Endodermal cell (in vitro differentiated cells): ENCODE measurements around the gene MAVS. TPM values are rescaled to one million over a fixed set of nuclear protein-coding genes. Genes with fewer than 3 reads are reported as not detected.

ENCODE experiments used
- DNase-seq: peaks from one replicate; pipeline ENCODE4 v3.0.0-alpha.2; 2017
- H3K27ac ChIP-seq: 2 replicates; pipeline ENCODE4 v1.5.1; 2013; ENCODE audit warnings: mild to moderate bottlenecking, low read depth, low read length, moderate library complexity
- H3K27me3 ChIP-seq: 2 replicates; pipeline ENCODE4 v1.6.1; 2013; ENCODE audit warnings: mild to moderate bottlenecking, low read length, moderate library complexity; ENCODE audit not compliant: insufficient read depth, control insufficient read depth, poor library complexity, severe bottlenecking
- H3K36me3 ChIP-seq: 2 replicates; pipeline ENCODE4 v1.7.0; 2013; ENCODE audit warnings: mild to moderate bottlenecking, low read length, moderate library complexity; ENCODE audit not compliant: control insufficient read depth, insufficient read depth
- H3K4me1 ChIP-seq: one replicate; pipeline ENCODE4 v1.7.0; 2013; ENCODE audit warnings: low read length; ENCODE audit not compliant: control insufficient read depth, insufficient read depth
- H3K4me3 ChIP-seq: 2 replicates; pipeline ENCODE4 v1.5.1; 2013; ENCODE audit warnings: mild to moderate bottlenecking, low read length, moderate library complexity
- H3K9ac ChIP-seq: 2 replicates; pipeline ENCODE4 v1.6.1; 2013; ENCODE audit warnings: mild to moderate bottlenecking, low read length, moderate library complexity; ENCODE audit not compliant: poor library complexity, severe bottlenecking; ENCODE audit errors: extremely low read depth
- H3K9me3 ChIP-seq: 2 replicates; pipeline ENCODE4 v1.6.1; 2013; ENCODE audit warnings: mild to moderate bottlenecking, low read length, moderate library complexity; ENCODE audit not compliant: control insufficient read depth
- H3K27ac Mint-ChIP-seq: 2 replicates; pipeline ENCODE4 v1.8.0; 2020; ENCODE audit warnings: mixed read lengths
- H3K27me3 Mint-ChIP-seq: 2 replicates; pipeline ENCODE4 v1.8.0; 2021; ENCODE audit warnings: mild to moderate bottlenecking, mixed read lengths; ENCODE audit not compliant: insufficient read depth
- H3K36me3 Mint-ChIP-seq: 2 replicates; pipeline ENCODE4 v1.8.0; 2020; ENCODE audit warnings: low read depth, mixed read lengths
- H3K4me1 Mint-ChIP-seq: 2 replicates; pipeline ENCODE4 v1.8.0; 2020; ENCODE audit warnings: mixed read lengths
- H3K4me3 Mint-ChIP-seq: 2 replicates; pipeline ENCODE4 v1.8.0; 2020; ENCODE audit warnings: mild to moderate bottlenecking, moderate library complexity, mixed read lengths
- H3K9me3 Mint-ChIP-seq: 2 replicates; pipeline ENCODE4 v1.8.0; 2020; ENCODE audit warnings: mild to moderate bottlenecking, mixed read lengths
- WGBS, 2 experiments: methylation state at CpG; one replicate each; pipeline versions ENCODE4 v1.1.5 to v1.1.7; 2013; ENCODE audit warnings: missing lambda C conversion rate in 2 of 2, mixed read lengths in 1 of 2; ENCODE audit not compliant: insufficient coverage in 1 of 2, insufficient read length in 1 of 2; 5-methylcytosine and 5-hydroxymethylcytosine counted together
- total RNA-seq, 2 donors: library from RNA; stranded (reverse); fragmentation: NEBNext Ultra II Directional in 1 of 2; extraction: Animal tissue kit (Norgen Biotek cat#: 25700) in 1 of 2; gene quantifications; 2 replicates in 1 of 2; 3 replicates in 1 of 2; pipeline ENCODE4 v1.2.1, GENCODE V29; 2021
- TF ChIP-seq, protein P1 (sequence below): fragments of 200-600 bp; sonication (generic); conservative IDR thresholded peaks from 2 replicates; pipeline ENCODE4 v1.5.0; 2021; ENCODE audit warnings: antibody characterized with exemption, mild to moderate bottlenecking

Gene MAVS
- total RNA-seq, 2 donors from 2014 or later = 43.1 to 43.2 TPM

- Histone ChIP-seq H3K4me1 (peaks cover 4% of the 10 kb centered on the region), H3K9me3 (no peaks in the 10 kb centered on the region), H3K9ac (no peak overlapping the region), H3K36me3 (no peaks in the 10 kb centered on the region), H3K27ac (no peak overlapping the region), H3K27me3 (no peaks in the 10 kb centered on the region), H3K4me3 (no peak overlapping the region)
- Mint-ChIP-seq H3K27ac (no peak overlapping the region), H3K27me3 (peaks cover 8% of the 10 kb centered on the region), H3K9me3 (peaks cover 1% of the 10 kb centered on the region), H3K36me3 (no peaks in the 10 kb centered on the region), H3K4me1 (peaks cover 14% of the 10 kb centered on the region), H3K4me3 (no peak overlapping the region)
- TF ChIP-seq, protein P1, sequence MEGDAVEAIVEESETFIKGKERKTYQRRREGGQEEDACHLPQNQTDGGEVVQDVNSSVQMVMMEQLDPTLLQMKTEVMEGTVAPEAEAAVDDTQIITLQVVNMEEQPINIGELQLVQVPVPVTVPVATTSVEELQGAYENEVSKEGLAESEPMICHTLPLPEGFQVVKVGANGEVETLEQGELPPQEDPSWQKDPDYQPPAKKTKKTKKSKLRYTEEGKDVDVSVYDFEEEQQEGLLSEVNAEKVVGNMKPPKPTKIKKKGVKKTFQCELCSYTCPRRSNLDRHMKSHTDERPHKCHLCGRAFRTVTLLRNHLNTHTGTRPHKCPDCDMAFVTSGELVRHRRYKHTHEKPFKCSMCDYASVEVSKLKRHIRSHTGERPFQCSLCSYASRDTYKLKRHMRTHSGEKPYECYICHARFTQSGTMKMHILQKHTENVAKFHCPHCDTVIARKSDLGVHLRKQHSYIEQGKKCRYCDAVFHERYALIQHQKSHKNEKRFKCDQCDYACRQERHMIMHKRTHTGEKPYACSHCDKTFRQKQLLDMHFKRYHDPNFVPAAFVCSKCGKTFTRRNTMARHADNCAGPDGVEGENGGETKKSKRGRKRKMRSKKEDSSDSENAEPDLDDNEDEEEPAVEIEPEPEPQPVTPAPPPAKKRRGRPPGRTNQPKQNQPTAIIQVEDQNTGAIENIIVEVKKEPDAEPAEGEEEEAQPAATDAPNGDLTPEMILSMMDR = no peak
- no peak for DNase-seq
- 84 to 96% methylated on average over 5 to 20 of the region's 20 CpGs for WGBS, 2 experiments
Measured at GRCh38 chr20:3811467-3812258, 35.0 kb upstream of the MAVS start.

- Histone ChIP-seq H3K4me1 (peaks cover 1% of the 10 kb centered on the region), H3K27ac (no peak overlapping the region), H3K36me3 (no peaks in the 10 kb centered on the region), H3K27me3 (no peaks in the 10 kb centered on the region), H3K9ac (no peak overlapping the region), H3K9me3 (no peaks in the 10 kb centered on the region), H3K4me3 (no peak overlapping the region)
- H3K4me3 Mint-ChIP-seq = no peak overlapping the region
- peaks cover 8% of the 10 kb centered on the region for H3K27me3 Mint-ChIP-seq
- peaks cover 10% of the 10 kb centered on the region for H3K4me1 Mint-ChIP-seq
- WGBS, 2 experiments = 92 to 96% methylated on average over 5 to 7 of the region's 9 CpGs
- no peaks in the 10 kb centered on the region for H3K36me3 Mint-ChIP-seq
- H3K9me3 Mint-ChIP-seq = peaks cover 1% of the 10 kb centered on the region
- DNase-seq = no peak
- TF ChIP-seq, protein P1 = no peak
- no peak overlapping the region for H3K27ac Mint-ChIP-seq
Measured at GRCh38 chr20:3812259-3812681, 34.4 kb upstream of the MAVS start.

DNA sequence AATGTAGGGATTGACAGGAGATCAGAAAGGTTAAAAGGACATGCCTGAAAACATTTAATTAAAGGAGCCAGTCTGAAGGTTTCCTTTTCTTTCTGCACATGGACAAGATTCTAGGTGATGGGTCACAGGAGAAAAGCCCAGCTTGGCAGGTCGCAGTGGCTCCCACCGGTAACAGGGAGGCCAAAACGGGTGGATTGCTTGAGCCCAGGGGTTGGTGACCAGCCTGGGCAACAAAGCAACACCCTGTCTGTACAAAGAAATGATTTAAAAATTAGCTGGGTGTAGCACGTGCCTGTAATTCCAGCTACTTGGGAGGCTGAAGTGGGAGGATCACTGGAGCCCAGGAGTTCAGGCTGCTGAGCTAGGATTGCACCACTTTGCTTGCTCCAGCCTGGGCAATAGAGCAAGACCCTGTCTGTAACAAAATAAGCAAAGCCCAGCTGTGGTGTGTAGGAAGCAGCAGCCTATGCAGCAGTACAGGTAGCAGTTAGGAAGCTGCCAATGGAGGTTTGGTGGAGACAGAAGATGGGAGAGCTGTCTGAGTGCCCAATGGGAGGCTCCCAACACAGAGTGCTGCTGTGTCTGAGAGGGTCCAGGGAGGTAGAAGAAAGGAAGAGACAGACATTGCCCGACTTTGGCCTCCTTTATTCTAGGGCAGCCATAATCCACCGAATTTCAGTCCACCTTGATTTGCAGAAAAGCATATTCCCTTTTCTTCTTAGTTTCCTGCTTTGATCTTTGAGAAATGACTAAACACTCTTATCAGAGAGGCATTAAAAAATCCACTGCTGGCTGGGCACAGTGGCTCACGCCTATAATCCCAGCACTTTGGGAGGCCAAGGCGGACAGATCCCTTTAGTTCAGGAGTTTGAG lies 33.4 kb upstream of the MAVS start:
- Histone ChIP-seq H3K4me1 (no peaks in the 10 kb centered on the region), H3K4me3 (no peak overlapping the region), H3K9ac (no peak overlapping the region), H3K27ac (no peak overlapping the region), H3K36me3 (no peaks in the 10 kb centered on the region), H3K9me3 (no peaks in the 10 kb centered on the region), H3K27me3 (no peaks in the 10 kb centered on the region)
- Mint-ChIP-seq H3K9me3 (peaks cover under 1% of the 10 kb centered on the region), H3K36me3 (no peaks in the 10 kb centered on the region), H3K4me3 (no peak overlapping the region), H3K27me3 (peaks cover 8% of the 10 kb centered on the region), H3K27ac (no peak overlapping the region), H3K4me1 (peaks cover under 1% of the 10 kb centered on the region)
- 86% methylated on average over 8 of the region's 8 CpGs for WGBS, 2 experiments
- TF ChIP-seq, protein P1 = no peak
- no peak for DNase-seq
